Keratinocyte (primary cell): ENCODE measurements around the gene SLC17A2. TPM values are rescaled to one million over a fixed set of nuclear protein-coding genes. Genes with fewer than 3 reads are reported as not detected.

Source experiments
- DNase-seq: peaks from one replicate; pipeline ENCODE4 v3.0.0-alpha.2; 2011; ENCODE audit warnings: low read depth, missing footprints, low spot score
- FAIRE-seq: peaks from 2 replicates; lab custom pipeline; 2011; peaks lifted over from hg19 to GRCh38; lab: Jason Lieb, UNC
- H2AFZ ChIP-seq: 2 replicates; pipeline ENCODE4 v1.6.0; 2012; ENCODE audit warnings: low read length, control low read depth, inconsistent platforms; ENCODE audit not compliant: control insufficient read depth
- H3K27ac ChIP-seq: 2 replicates; pipeline ENCODE4 v1.5.1; 2011; ENCODE audit warnings: low read length; ENCODE audit not compliant: control insufficient read depth, insufficient read depth
- H3K27me3 ChIP-seq: 3 replicates; pipeline ENCODE4 v1.6.0; 2011; ENCODE audit warnings: low read length; ENCODE audit not compliant: control insufficient read depth, insufficient read depth; ENCODE audit errors: extremely low read depth
- H3K36me3 ChIP-seq, 2 experiments: 2 replicates in 1 of 2; 3 replicates in 1 of 2; pipeline ENCODE4 v1.5.1; 2011; ENCODE audit warnings: low read length in 2 of 2, mild to moderate bottlenecking in 1 of 2; ENCODE audit not compliant: control insufficient read depth in 2 of 2, insufficient read depth in 2 of 2; ENCODE audit errors: extremely low read depth in 1 of 2
- H3K4me1 ChIP-seq: 3 replicates; pipeline ENCODE4 v1.5.1; 2011; ENCODE audit warnings: low read length; ENCODE audit not compliant: control insufficient read depth, insufficient read depth; ENCODE audit errors: extremely low read depth
- H3K4me2 ChIP-seq: 3 replicates; pipeline ENCODE4 v1.6.0; 2011; ENCODE audit warnings: low read depth, low read length; ENCODE audit not compliant: control insufficient read depth, insufficient read depth; ENCODE audit errors: extremely low read depth
- H3K4me3 ChIP-seq, 3 experiments: fragments of 200-600 bp in 1 of 3; sonication (generic) in 1 of 3; 2 replicates in 2 of 3; 3 replicates in 1 of 3; pipeline ENCODE4 v1.5.1; 2011 to 2016; ENCODE audit warnings: low read length in 3 of 3, mild to moderate bottlenecking in 3 of 3, control low read depth in 2 of 3, inconsistent platforms in 1 of 3, low read depth in 1 of 3, mixed read lengths in 1 of 3, mixed run types in 1 of 3, moderate library complexity in 1 of 3; ENCODE audit not compliant: control insufficient read depth in 2 of 3, insufficient read depth in 2 of 3; ENCODE audit errors: extremely low read depth in 1 of 3
- H3K79me2 ChIP-seq: 2 replicates; pipeline ENCODE4 v1.6.0; 2012; ENCODE audit warnings: low read length; ENCODE audit not compliant: control insufficient read depth, insufficient read depth
- H3K9ac ChIP-seq: 3 replicates; pipeline ENCODE4 v1.6.0; 2011; ENCODE audit warnings: low read length; ENCODE audit not compliant: control insufficient read depth, insufficient read depth; ENCODE audit errors: extremely low read depth
- H3K9me1 ChIP-seq: 3 replicates; pipeline ENCODE4 v1.6.0; 2011; ENCODE audit warnings: low read length; ENCODE audit not compliant: control insufficient read depth, insufficient read depth; ENCODE audit errors: extremely low read depth
- H3K9me3 ChIP-seq: 2 replicates; pipeline ENCODE4 v1.5.1; 2012; ENCODE audit warnings: low read depth, low read length; ENCODE audit not compliant: control insufficient read depth
- H4K20me1 ChIP-seq: 3 replicates; pipeline ENCODE4 v1.6.0; 2011; ENCODE audit warnings: low read length; ENCODE audit not compliant: control insufficient read depth, insufficient read depth; ENCODE audit errors: extremely low read depth
- EZH2 ChIP-seq: IDR thresholded peaks from one replicate; pipeline ENCODE4 v1.6.1; 2012; ENCODE audit warnings: inconsistent platforms, mild to moderate bottlenecking, low read length, moderate library complexity
- dilution Hi-C: fragments of 300-500 bp; cut with MboI; formaldehyde crosslinking; loops from one replicate; pipeline ENCODE4 v1.7.0; 2020; ENCODE audit warnings: low sequenced_read_pairs; ENCODE audit not compliant: extremely low pct_ligation_motif_present
- polyA plus RNA-seq, 5 experiments: library from polyadenylated mRNA; depleted of rRNA in 3 of 5; stranded (reverse) in 3 of 5; stranded (forward) in 1 of 5; unstranded in 1 of 5; fragments of >200 nt; gene quantifications; 1 replicate in 1 of 5; 2 replicates in 3 of 5; 3 replicates in 1 of 5; pipeline versions ENCODE4 v1.2.1 to v1.2.3, GENCODE V29; 2011 to 2012; ENCODE audit warnings: missing spikeins in 2 of 5, low read depth in 1 of 5, low replicate concordance in 1 of 5
- TF ChIP-seq, protein P1 (sequence below), 3 experiments: IDR thresholded peaks in 1 of 3; conservative IDR thresholded peaks in 1 of 3; optimal IDR thresholded peaks in 1 of 3; 2 replicates in 2 of 3; 3 replicates in 1 of 3; pipeline versions ENCODE3 to v1.5.1; 2011; ENCODE audit warnings: low read length in 3 of 3, mild to moderate bottlenecking in 3 of 3, moderate library complexity in 2 of 3, control low read depth in 1 of 3, inconsistent platforms in 1 of 3; ENCODE audit not compliant: insufficient read depth in 2 of 3; ENCODE audit errors: extremely low read depth in 1 of 3

The SLC17A2 gene
- polyA plus RNA-seq, 1 donor (not counting 4 experiments of a cell fraction or from before 2014, with no cell fraction given): not detected

GRCh38 chr6:25866011-25866410, 64.5 kb downstream of the SLC17A2 start:
- dilution Hi-C loops: no loop called here
- no peaks in the 10 kb centered on the region for H3K4me1 ChIP-seq

GRCh38 chr6:25863360-25863759, 67.1 kb downstream of the SLC17A2 start:
- Histone ChIP-seq H3K27ac (no peak overlapping the region), H3K4me2 (no peak overlapping the region), H4K20me1 (no peaks in the 10 kb centered on the region), H3K36me3 (no peaks in the 10 kb centered on the region), H3K9ac (no peak overlapping the region), H3K27me3 (no peaks in the 10 kb centered on the region), H3K9me1 (no peaks in the 10 kb centered on the region), H2AFZ (no peak overlapping the region), H3K9me3 (no peaks in the 10 kb centered on the region), H3K4me1 (no peaks in the 10 kb centered on the region), H3K79me2 (no peaks in the 10 kb centered on the region), H3K4me3 (no peak overlapping the region)
- TF ChIP-seq EZH2: no peak
- TF ChIP-seq, protein P1, sequence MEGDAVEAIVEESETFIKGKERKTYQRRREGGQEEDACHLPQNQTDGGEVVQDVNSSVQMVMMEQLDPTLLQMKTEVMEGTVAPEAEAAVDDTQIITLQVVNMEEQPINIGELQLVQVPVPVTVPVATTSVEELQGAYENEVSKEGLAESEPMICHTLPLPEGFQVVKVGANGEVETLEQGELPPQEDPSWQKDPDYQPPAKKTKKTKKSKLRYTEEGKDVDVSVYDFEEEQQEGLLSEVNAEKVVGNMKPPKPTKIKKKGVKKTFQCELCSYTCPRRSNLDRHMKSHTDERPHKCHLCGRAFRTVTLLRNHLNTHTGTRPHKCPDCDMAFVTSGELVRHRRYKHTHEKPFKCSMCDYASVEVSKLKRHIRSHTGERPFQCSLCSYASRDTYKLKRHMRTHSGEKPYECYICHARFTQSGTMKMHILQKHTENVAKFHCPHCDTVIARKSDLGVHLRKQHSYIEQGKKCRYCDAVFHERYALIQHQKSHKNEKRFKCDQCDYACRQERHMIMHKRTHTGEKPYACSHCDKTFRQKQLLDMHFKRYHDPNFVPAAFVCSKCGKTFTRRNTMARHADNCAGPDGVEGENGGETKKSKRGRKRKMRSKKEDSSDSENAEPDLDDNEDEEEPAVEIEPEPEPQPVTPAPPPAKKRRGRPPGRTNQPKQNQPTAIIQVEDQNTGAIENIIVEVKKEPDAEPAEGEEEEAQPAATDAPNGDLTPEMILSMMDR (optimal IDR thresholded peaks at IDR 0.05 in 1 of 3, IDR thresholded peaks at IDR 0.05 in 1 of 3, conservative IDR thresholded peaks at IDR 0.05 in 1 of 3; ENCODE audit: extremely low read depth in 1 of 3, insufficient read depth in 2 of 3, low read length in 3 of 3): no peak
- DNase-seq: no peak
- no peak for FAIRE-seq
- dilution Hi-C loops: no loop called here

More at GRCh38 chr6:25866011-25866410, 64.5 kb downstream of the SLC17A2 start:
- no peaks in the 10 kb centered on the region for H3K36me3 ChIP-seq
- H3K4me2 ChIP-seq: no peak overlapping the region
- no peaks in the 10 kb centered on the region for H4K20me1 ChIP-seq
- H3K4me3 ChIP-seq: no peak overlapping the region
- TF ChIP-seq EZH2: no peak
- TF ChIP-seq, protein P1 (optimal IDR thresholded peaks at IDR 0.05 in 1 of 3, IDR thresholded peaks at IDR 0.05 in 1 of 3, conservative IDR thresholded peaks at IDR 0.05 in 1 of 3; ENCODE audit: extremely low read depth in 1 of 3, insufficient read depth in 2 of 3, low read length in 3 of 3): no peak
- H3K9me3 ChIP-seq: no peaks in the 10 kb centered on the region
- no peaks in the 10 kb centered on the region for H3K9me1 ChIP-seq
- no peak overlapping the region for H2AFZ ChIP-seq
- no peaks in the 10 kb centered on the region for H3K79me2 ChIP-seq
- H3K27me3 ChIP-seq: no peaks in the 10 kb centered on the region
- H3K27ac ChIP-seq: no peak overlapping the region
- FAIRE-seq: no peak
- no peak overlapping the region for H3K9ac ChIP-seq
- no peak for DNase-seq

Other genes starting within 250 kb of the SLC17A2 start
- gene SLC17A4, start 175.9 kb downstream of the SLC17A2 start, polyA plus RNA-seq: not detected in 3 replicates
- not detected in 3 replicates for gene SLC17A1, start 98.6 kb downstream of the SLC17A2 start, polyA plus RNA-seq
- not detected in 3 replicates for gene SLC17A3, start 56.4 kb downstream of the SLC17A2 start, polyA plus RNA-seq
- 5.2 to 7.8 TPM (median 6.7 TPM) in 3 replicates for gene TRIM38, start 32.1 kb upstream of the SLC17A2 start, polyA plus RNA-seq
- gene HFE, start 156.7 kb upstream of the SLC17A2 start, polyA plus RNA-seq: 13.8 to 18.6 TPM (median 18.4 TPM) in 3 replicates